Measurements from ENCODE around the gene ACACB. TPM values are rescaled to one million over a fixed set of nuclear protein-coding genes. Genes with fewer than 3 reads are reported as not detected.

The ACACB gene
- polyA plus RNA-seq, 1 donor: 13.6 TPM

DNA sequence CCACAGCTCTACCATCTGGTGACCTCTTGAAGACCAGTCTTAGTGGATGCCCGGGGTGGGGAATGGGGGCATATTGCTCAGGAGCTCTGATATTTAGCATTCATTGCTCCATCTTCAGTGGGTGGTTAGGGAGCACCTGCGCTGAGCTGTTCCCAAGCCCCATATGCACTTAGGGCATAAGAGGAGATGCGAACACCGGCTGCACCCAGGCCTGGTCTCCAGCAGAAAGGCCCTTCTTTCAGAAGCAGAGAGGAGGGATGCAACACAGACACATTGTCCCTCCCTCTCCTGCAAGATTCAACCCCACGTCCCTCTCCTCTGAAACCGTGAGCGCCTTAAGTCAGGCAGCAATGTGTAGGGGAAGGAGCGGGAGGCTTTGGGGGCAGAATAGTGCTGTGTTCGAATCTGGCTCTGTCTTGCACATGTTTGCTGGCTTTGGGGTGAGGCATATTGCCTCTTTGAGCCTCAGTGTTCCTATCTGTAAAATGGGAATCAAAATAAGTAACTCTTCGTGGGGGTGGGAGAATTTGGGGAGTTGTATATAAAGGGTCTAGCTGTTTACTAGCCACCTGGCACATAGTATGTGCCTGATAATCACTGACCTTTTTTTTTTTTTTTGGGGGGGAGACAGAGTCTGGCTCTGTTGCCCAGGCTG lies 105.0 kb downstream of the ACACB start:
- no peak for DNase-seq

DNA sequence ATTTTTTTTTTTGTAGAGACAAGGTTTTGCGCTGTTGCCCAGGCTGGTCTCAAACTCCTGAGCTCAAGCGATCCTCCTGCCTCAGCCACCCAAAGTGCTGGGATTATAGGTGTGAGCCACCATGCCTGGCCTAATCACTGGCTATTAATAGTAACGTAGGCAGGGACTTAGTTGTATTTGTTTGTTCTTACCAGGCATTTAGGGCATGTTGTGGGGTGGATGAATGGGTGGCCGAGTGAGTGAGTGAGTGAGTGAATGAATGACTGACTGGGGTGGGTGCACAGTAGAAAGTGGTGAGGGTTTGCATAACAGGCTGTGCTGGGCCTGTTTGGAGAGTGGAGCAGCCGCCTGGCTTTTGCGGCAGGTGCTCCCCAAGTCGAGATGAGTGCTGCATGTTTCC lies 105.7 kb downstream of the ACACB start:
- no peak for DNase-seq

DNA sequence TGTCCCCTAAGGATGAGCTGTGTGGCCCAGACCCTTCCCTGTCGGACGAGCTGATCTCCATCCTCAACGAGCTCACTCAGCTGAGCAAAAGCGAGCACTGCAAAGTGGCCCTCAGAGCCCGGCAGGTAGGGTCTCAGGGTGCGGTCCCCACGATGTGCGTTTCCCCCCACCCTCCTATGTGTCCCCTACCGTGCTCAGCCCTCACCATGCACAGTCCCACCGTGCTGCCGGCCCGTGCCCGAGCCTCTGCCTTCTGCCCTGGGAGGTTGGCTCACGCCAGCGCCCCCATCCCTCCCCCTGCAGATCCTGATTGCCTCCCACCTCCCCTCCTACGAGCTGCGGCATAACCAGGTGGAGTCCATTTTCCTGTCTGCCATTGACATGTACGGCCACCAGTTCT lies 106.1 kb downstream of the ACACB start:
- no peak for DNase-seq

GRCh38 chr12:109223211-109223610 lies 106.8 kb downstream of the ACACB start:
- no peak for DNase-seq

GRCh38 chr12:109223868-109224267 lies 107.5 kb downstream of the ACACB start:
- DNase-seq: no peak

GRCh38 chr12:109228664-109229063 lies 112.3 kb downstream of the ACACB start:
- DNase-seq: no peak

GRCh38 chr12:109230193-109230592 lies 113.8 kb downstream of the ACACB start:
- DNase-seq: no peak

DNA sequence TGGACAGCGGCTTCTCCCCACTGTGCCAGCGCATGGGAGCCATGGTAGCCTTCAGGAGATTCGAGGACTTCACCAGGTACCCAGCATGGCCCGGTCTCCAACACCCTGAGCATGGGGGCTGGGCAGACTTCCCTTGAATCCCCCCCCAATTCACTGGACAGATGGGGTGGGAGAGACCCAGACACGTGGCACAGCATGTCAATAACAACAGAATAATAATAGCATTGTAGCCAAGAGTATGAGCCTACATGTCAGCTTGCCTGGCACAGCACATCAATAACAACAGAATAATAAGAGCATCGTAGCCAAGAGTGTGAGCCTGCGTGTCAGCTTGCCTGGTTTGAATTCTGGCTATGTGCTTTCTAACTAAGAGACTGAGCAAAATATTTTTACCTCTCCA lies 116.3 kb downstream of the ACACB start:
- no peak for DNase-seq

DNA sequence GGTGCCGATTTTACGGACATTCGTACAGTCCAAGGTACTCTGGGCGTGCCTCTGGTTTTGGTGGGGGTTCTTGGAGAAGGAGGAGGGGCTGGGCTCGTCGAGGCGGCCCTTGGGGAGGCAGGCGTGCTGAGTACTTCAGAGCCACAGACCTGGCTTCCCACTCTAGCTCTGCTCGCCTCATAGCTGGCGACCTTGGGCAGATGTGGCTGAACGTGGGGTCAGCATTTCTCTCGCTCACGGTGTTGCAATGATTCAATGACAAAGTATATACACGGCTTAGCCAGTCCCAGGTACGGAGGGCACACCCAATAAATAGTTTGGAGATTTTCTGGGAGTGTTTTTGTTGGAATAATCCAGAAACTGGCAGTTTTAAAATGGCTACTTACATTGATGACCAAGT lies 117.6 kb downstream of the ACACB start:
- no peak for DNase-seq

- no peak for DNase-seq
These were observed 119.9 kb downstream of the ACACB start for GRCh38 chr12:109236257-109236656.

DNA sequence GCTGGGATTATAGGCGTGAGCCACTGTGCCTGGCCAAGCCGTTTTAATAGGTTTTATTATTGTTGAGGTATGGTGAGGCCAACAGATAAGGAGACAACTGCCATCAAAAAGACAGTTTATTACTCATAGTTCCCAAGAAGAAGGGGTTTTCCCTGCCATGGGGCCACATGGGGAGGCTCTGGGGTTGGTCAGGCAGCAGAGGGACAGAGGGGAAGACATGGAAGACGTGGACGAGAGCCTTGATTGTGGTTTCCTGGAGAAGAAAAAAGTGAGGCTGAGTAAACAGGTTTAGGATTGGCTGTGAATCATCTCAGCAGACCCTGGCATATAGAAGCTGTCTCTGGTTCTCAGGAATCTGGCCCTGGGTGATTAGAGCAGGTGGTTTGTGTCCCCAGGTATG lies 122.8 kb downstream of the ACACB start:
- no peak for DNase-seq

- DNase-seq: no peak
These were observed 123.3 kb downstream of the ACACB start for GRCh38 chr12:109239691-109240090.

DNA sequence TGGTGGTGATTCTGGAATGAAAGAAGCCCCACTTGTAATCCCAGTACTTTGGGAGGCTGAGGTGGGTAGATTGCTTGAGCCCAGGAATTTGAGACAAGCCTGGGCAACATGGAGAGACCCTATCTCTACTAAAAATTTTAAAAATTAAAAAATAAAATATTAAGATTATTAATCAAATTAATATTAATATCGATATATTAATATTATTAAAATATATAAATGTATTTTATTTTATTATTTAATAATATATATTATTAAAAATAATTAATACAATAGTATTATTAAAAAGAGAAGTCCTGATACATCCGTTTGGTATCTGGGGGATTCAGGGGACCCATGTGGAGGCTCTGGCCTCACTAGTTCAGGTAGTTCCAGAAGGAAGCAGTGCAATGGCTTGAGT lies 124.0 kb downstream of the ACACB start:
- no peak for DNase-seq

- no peak for DNase-seq
These were observed 125.5 kb downstream of the ACACB start for GRCh38 chr12:109241936-109242335.

GRCh38 chr12:109244073-109244472 lies 127.7 kb downstream of the ACACB start:
- no peak for DNase-seq

DNA sequence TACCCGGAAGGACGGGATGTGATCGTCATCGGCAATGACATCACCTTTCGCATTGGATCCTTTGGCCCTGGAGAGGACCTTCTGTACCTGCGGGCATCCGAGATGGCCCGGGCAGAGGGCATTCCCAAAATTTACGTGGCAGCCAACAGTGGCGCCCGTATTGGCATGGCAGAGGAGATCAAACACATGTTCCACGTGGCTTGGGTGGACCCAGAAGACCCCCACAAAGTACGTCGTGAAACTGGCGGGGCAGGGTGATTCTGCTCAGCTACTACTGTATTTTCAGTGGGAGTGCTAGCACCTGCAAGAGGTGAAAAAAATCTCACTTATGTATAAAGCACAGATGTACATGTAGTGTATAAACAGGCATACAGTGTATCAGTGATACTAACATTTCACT lies 129.8 kb downstream of the ACACB start:
- DNase-seq: no peak

DNA sequence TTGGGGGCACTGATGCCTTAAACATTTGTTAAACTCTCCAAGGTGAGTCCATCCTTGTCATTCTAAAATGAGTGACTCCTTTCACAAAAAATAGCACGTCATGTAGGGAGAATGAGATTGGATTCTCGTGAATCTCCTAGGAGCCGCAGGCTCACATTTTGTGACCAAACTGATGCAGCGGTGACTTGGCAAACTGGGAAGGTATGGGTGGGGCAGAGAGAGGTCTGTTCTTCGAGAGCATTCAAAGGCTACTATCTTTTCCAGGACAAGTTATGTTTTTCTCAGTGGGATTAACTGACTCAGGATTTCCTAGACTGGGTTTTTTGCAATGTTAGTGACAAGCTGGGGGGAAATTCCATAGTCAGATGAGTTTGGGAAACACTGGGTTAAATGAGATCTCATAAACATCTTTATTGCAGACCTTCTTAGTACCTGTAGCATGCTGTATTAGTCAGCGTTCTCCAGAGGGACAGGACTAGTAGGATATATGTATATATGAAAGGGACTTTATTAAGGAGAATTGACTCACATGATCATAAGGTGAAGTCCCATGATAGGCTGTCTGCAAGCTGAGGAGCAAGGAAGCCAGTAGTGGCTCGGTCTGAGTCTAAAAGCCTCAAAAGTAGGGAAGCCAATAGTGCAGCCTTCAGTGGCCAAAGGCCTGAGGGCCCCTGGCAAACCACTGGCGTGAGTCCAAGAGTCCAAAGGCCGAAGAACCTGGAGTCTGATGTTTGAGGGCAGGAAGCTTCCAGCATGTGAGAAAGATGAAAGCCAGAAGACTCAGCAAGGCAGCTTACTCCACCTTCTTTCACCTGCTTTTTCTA lies 131.7 kb downstream of the ACACB start:
- DNase-seq: no peak

GRCh38 chr12:109250523-109250922 lies 134.1 kb downstream of the ACACB start:
- DNase-seq: no peak

GRCh38 chr12:109252799-109253198 lies 136.4 kb downstream of the ACACB start:
- DNase-seq: no peak

GRCh38 chr12:109253913-109254544 lies 137.6 kb downstream of the ACACB start:
- no peak for DNase-seq

DNA sequence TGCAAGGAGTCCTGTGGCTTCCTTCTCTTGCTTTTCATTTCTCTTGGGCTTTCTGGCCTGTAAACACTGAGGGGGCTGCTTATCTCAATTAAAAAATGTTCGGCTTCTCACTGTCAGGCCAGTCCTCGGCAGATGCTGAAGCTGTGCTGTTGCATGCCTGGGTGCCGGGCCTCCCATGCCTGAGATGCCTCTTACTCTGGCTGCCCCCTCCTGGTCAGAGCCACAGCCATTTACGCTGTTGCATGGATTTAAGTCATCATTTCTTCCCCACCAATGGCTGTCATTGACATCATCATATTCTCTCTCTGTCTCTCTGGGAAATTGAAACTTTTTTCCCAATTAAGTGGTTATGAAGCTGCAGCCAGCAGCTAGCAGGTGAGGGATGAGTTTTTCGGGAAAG lies 139.0 kb downstream of the ACACB start:
- no peak for DNase-seq

DNA sequence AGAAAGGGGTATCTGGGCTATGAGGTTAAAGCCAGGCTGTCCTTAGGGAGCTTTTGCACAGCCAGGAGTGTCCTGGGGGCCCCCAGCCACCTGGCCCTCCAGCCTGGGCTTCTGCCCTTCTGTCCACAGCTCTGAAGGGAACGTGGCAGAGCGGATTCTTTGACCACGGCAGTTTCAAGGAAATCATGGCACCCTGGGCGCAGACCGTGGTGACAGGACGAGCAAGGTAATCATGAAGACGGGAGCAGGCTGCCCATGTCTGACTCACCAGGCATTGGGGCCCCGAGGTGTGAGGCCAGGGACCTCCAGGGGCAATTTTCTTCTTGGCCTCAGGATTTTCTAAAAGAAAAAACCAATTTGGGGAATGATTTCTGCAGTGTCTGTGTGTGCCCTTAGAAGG lies 139.6 kb downstream of the ACACB start:
- DNase-seq: no peak

DNA sequence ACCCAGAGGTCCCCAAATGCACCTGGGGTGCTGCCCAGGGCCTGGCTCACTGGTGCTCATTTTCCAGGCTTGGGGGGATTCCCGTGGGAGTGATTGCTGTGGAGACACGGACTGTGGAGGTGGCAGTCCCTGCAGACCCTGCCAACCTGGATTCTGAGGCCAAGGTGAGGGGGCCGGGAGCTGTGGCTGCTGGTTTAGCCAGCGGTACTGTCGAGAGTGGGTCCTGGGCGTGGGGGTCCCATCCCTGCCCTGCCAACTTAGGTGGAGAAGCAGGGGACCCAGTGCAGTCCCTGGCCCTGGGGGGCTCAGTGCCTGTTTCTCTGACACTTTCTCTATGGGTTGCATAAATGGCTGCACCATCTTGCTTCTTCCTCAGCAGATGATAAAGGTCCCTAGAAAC lies 141.8 kb downstream of the ACACB start:
- no peak for DNase-seq
